Measurements from ENCODE around the gene AMT. TPM values are rescaled to one million over a fixed set of nuclear protein-coding genes. Genes with fewer than 3 reads are reported as not detected.

The AMT gene
- polyA plus RNA-seq, 1 donor: 9.2 TPM

GRCh38 chr3:49388289-49388820 is 33.9 kb downstream of the AMT start:
- no peak for DNase-seq

GRCh38 chr3:49387721-49388120 is 34.6 kb downstream of the AMT start:
- DNase-seq: no peak

GRCh38 chr3:49386056-49386756 is 36.1 kb downstream of the AMT start:
- no peak for DNase-seq

- DNase-seq: no peak
These were observed 36.7 kb downstream of the AMT start for GRCh38 chr3:49385617-49386016.

GRCh38 chr3:49383387-49383786 is 38.9 kb downstream of the AMT start:
- no peak for DNase-seq

- DNase-seq: no peak
These were observed 43.9 kb downstream of the AMT start for GRCh38 chr3:49378249-49378895.

- no peak for DNase-seq
These were observed 44.8 kb downstream of the AMT start for GRCh38 chr3:49377483-49377882.

- DNase-seq: no peak
These were observed 50.3 kb downstream of the AMT start for GRCh38 chr3:49371946-49372345.

- no peak for DNase-seq
These were observed 51.5 kb downstream of the AMT start for GRCh38 chr3:49370585-49371290.

Other genes with a start within 250 kb of the AMT start
- gene C3orf62, start 145.2 kb downstream of the AMT start, polyA plus RNA-seq (ENCODE audit: insufficient read length): 10.3 TPM
- 56.1 TPM for gene USP4, start 82.4 kb downstream of the AMT start, polyA plus RNA-seq (ENCODE audit: insufficient read length)
- 146 TPM for gene GPX1, start 64.1 kb downstream of the AMT start, polyA plus RNA-seq (ENCODE audit: insufficient read length)
- gene RHOA, start 10.5 kb downstream of the AMT start, polyA plus RNA-seq (ENCODE audit: insufficient read length): 443 TPM
- 21.3 TPM for gene TCTA, start 10.1 kb downstream of the AMT start, polyA plus RNA-seq (ENCODE audit: insufficient read length)
- gene NICN1, start 6.9 kb upstream of the AMT start, polyA plus RNA-seq (ENCODE audit: insufficient read length): 14.2 TPM
- 266 TPM for gene DAG1, start 47.8 kb upstream of the AMT start, polyA plus RNA-seq (ENCODE audit: insufficient read length)
- 1.4 TPM for gene BSN, start 132.0 kb upstream of the AMT start, polyA plus RNA-seq (ENCODE audit: insufficient read length)

Data from hindlimb muscle (tissue), 1 donor.